ENCODE measurements around the gene NFYB. TPM values are rescaled to one million over a fixed set of nuclear protein-coding genes. Genes with fewer than 3 reads are reported as not detected.

NFYB gene
- total RNA-seq, 6 experiments from 2014 or later: 20.0 to 33.3 (median 27.0) TPM

DNA sequence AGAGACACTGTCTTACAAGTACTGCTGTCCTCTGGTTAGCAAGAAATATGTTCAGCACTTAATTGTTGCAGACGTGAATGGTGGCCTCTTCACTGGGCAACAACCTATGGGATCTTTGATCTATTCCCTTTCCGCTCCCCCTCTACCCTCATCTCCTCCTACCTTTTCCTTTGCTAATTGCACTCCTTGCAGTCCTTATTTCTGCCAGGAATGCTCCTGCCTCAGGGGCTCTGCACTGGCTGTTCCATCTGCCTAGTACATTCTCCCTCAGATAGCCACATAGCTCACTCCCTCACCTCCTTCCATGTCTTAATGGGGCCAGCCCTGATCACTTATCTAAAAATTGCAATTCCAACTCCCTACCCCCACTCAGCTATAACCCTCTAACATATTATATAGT lies 4.5 kb upstream of the NFYB start:
- H3K27me3 Mint-ChIP-seq (ENCODE audit: insufficient read depth): peaks cover 3% of the 10 kb centered on the region
- no peaks in the 10 kb centered on the region for H3K36me3 Mint-ChIP-seq (ENCODE audit: low read depth)
- no peak overlapping the region for H3K27ac Mint-ChIP-seq
- H3K4me1 Mint-ChIP-seq (ENCODE audit: low read depth): peaks cover 6% of the 10 kb centered on the region
- no peak for TF ChIP-seq CTCF (IDR thresholded peaks at IDR 0.05)
- DNase-seq: no peak
- no peaks in the 10 kb centered on the region for H3K9me3 Mint-ChIP-seq
- no peak overlapping the region for H3K4me3 Mint-ChIP-seq

DNA sequence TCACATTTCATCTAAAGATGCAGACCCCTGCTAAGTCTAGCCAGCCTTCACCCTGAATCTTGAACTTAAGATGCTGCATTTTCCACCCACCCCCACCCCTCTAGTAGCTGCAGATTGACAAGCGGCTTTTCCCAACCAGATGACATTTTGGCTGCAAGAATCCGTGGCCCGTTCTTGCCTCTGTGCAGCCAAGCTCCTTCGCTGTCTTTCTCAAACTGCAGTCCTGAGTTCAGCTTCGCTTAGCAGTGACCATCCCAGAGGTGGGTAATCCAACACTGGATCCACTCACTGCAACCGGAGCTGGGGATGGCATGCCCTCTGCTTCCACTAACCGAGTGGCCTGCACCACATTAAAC lies 765 bp upstream of the NFYB start:
- no peak for TF ChIP-seq CTCF (IDR thresholded peaks at IDR 0.05)
- peak overlapping the region; percentile 41 for H3K27ac Mint-ChIP-seq
- H3K36me3 Mint-ChIP-seq (ENCODE audit: low read depth): no peaks in the 10 kb centered on the region
- no peaks in the 10 kb centered on the region for H3K9me3 Mint-ChIP-seq
- peaks cover 6% of the 10 kb centered on the region for H3K4me1 Mint-ChIP-seq (ENCODE audit: low read depth)
- no peak for DNase-seq
- peak overlapping the region; percentile 59 for H3K4me3 Mint-ChIP-seq
- H3K27me3 Mint-ChIP-seq (ENCODE audit: insufficient read depth): no peaks in the 10 kb centered on the region; the same call in 1 of the 2 replicates

GRCh38 chr12:104137001-104137901 lies 759 bp downstream of the NFYB start:
- Mint-ChIP-seq H3K27me3 (ENCODE audit: insufficient read depth) (no peaks in the 10 kb centered on the region; the same call in 1 of the 2 replicates), H3K4me3 (peak overlapping the region; percentile 90), H3K4me1 (ENCODE audit: low read depth) (peaks cover 6% of the 10 kb centered on the region), H3K36me3 (ENCODE audit: low read depth) (no peaks in the 10 kb centered on the region; the same call in none of the 2 replicates), H3K9me3 (no peaks in the 10 kb centered on the region), H3K27ac (peak overlapping the region; percentile 89)
- no peak for TF ChIP-seq CTCF (IDR thresholded peaks at IDR 0.05)
- DNase-seq: peak; percentile 45

DNA sequence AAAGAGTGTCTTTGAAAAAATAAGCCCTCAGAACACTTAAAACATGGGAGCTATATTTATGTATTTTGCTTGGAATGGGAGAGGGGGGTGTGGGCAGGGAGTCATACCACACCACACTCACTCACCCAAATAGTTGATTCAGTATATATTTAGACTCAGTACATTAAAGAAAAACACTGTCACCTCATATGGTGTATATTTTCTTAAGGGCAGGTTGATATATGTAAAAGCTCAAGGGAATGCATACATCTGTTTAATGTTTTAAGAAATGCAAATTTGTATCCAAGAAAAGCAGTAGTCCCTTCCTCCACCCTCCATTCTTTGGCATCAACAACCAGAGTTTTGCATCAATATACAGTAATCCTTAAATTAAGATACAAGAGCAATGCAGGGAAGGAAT lies 1.4 kb downstream of the NFYB start:
- no peak for DNase-seq
- H3K27ac Mint-ChIP-seq: peak overlapping the region; percentile 89

GRCh38 chr12:104134882-104135281 lies 3.1 kb downstream of the NFYB start:
- no peak for DNase-seq
- Mint-ChIP-seq H3K4me3 (no peak overlapping the region), H3K9me3 (no peaks in the 10 kb centered on the region), H3K36me3 (ENCODE audit: low read depth) (peaks cover 5% of the 10 kb centered on the region), H3K27ac (no peak overlapping the region), H3K27me3 (ENCODE audit: insufficient read depth) (no peaks in the 10 kb centered on the region; the same call in 1 of the 2 replicates), H3K4me1 (ENCODE audit: low read depth) (peaks cover 6% of the 10 kb centered on the region)
- no peak for TF ChIP-seq CTCF (IDR thresholded peaks at IDR 0.05)

More for the DNA sequence above, 1.4 kb downstream of the NFYB start:
- TF ChIP-seq CTCF (IDR thresholded peaks at IDR 0.05): no peak
- Mint-ChIP-seq H3K9me3 (no peaks in the 10 kb centered on the region), H3K4me3 (peak overlapping the region; percentile 90), H3K36me3 (ENCODE audit: low read depth) (no peaks in the 10 kb centered on the region; the same call in none of the 2 replicates), H3K4me1 (ENCODE audit: low read depth) (peaks cover 6% of the 10 kb centered on the region), H3K27me3 (ENCODE audit: insufficient read depth) (no peaks in the 10 kb centered on the region; the same call in 1 of the 2 replicates)

Data from HFFc6 (cell line).